HEK293 (cell line): ENCODE measurements around the gene PNPLA6.

Source experiments
- CTCF ChIP-seq: fragments of 450-650 bp; formaldehyde crosslinking; IDR thresholded peaks from 2 replicates; pipeline ENCODE4 v1.5.1; 2016; ENCODE audit warnings: missing biosample characterization, missing genetic modification characterization
- KLF16 ChIP-seq: fragments of 450-650 bp; formaldehyde crosslinking; IDR thresholded peaks from 2 replicates; pipeline ENCODE4 v1.5.1; 2017; ENCODE audit warnings: missing biosample characterization, missing genetic modification characterization
- ZNF140 ChIP-seq: fragments of 450-650 bp; formaldehyde crosslinking; IDR thresholded peaks from 2 replicates; pipeline ENCODE4 v1.5.1; 2016; ENCODE audit warnings: missing biosample characterization, missing genetic modification characterization
- ZNF549 ChIP-seq: fragments of 450-650 bp; IDR thresholded peaks from 2 replicates; pipeline ENCODE4 v1.5.1; 2018; ENCODE audit warnings: missing biosample characterization, missing genetic modification characterization, mild to moderate bottlenecking, inconsistent platforms, moderate library complexity

GRCh38 chr19:7516333-7516732, 19.2 kb upstream of the PNPLA6 start:
- TF ChIP-seq ZNF140 (tag by site-specific recombination): no peak
- TF ChIP-seq ZNF549 (tag by site-specific recombination): no peak
- no peak for TF ChIP-seq CTCF (tag by site-specific recombination)
- TF ChIP-seq KLF16: no peak
